HEK293 (cell line): ENCODE measurements around the gene C20orf173.
"Not testable (repeated sequence)": the region's sequence is repeated elsewhere in the genome, so short reads cannot be mapped to it uniquely, and the experiment has no call there.

Experiments
- CTCF ChIA-PET: fragments of 350-600 bp; formaldehyde crosslinking; extraction: SDS; loops from one replicate; lab custom pipeline; 2021; ENCODE audit warnings: antibody characterized with exemption; lab: Yijun Ruan, JAX
- POLR2A ChIA-PET: fragments of 300-600 bp; formaldehyde crosslinking; extraction: SDS; loops from one replicate; lab custom pipeline; 2020; ENCODE audit warnings: antibody characterized with exemption, inconsistent platforms; lab: Yijun Ruan, JAX
- H3K27ac ChIP-seq: fragments of 200-500 bp; sonication (Bioruptor generic); 2 replicates; pipeline ENCODE4 v1.5.1; 2014; ENCODE audit warnings: low read depth, low read length, control low read depth, inconsistent platforms; ENCODE audit errors: extremely low read depth
- H3K36me3 ChIP-seq, 2 experiments: fragments of 200-500 bp in 1 of 2; sonication (Bioruptor generic) in 1 of 2; 1 replicate in 1 of 2; 2 replicates in 1 of 2; pipeline ENCODE4 v1.5.1; 2014 to 2017; ENCODE audit warnings: inconsistent platforms in 2 of 2, low read length in 2 of 2; ENCODE audit not compliant: control insufficient read depth in 2 of 2, insufficient read depth in 1 of 2
- H3K4me1 ChIP-seq: fragments of 200-500 bp; sonication (Bioruptor generic); 2 replicates; pipeline ENCODE4 v1.5.1; 2014; ENCODE audit warnings: mild to moderate bottlenecking, low read length, inconsistent platforms; ENCODE audit not compliant: control insufficient read depth, insufficient read depth
- H3K4me3 ChIP-seq: 2 replicates; pipeline ENCODE4 v1.5.1; 2011; ENCODE audit warnings: low read depth, mild to moderate bottlenecking, control low read depth, low read length, moderate library complexity
- H3K9me3 ChIP-seq: fragments of 200-500 bp; sonication (Bioruptor generic); 2 replicates; pipeline ENCODE4 v1.5.1; 2014; ENCODE audit warnings: low read depth, low read length, inconsistent platforms; ENCODE audit not compliant: control insufficient read depth, insufficient read depth
- BCL11A ChIP-seq: fragments of 450-650 bp; formaldehyde crosslinking; IDR thresholded peaks from 2 replicates; pipeline ENCODE4 v1.5.1; 2016; ENCODE audit warnings: low read depth, missing biosample characterization, missing genetic modification characterization
- BCL11B ChIP-seq: fragments of 450-650 bp; formaldehyde crosslinking; IDR thresholded peaks from 2 replicates; pipeline ENCODE4 v1.5.1; 2016; ENCODE audit warnings: low read depth, missing biosample characterization, missing genetic modification characterization
- HOXC10 ChIP-seq: sonication (generic); formaldehyde crosslinking; IDR thresholded peaks from 2 replicates; pipeline ENCODE4 v1.8.1; 2023; ENCODE audit warnings: mild to moderate bottlenecking, missing genetic modification reagents
- REPIN1 ChIP-seq: fragments of 450-650 bp; formaldehyde crosslinking; IDR thresholded peaks from 2 replicates; pipeline ENCODE4 v1.5.1; 2017; ENCODE audit warnings: missing biosample characterization, missing genetic modification characterization, low read depth
- SP3 ChIP-seq: fragments of 450-650 bp; formaldehyde crosslinking; IDR thresholded peaks from 2 replicates; pipeline ENCODE4 v1.5.1; 2016; ENCODE audit warnings: missing biosample characterization, missing genetic modification characterization
- YY1 ChIP-seq: fragments of 450-650 bp; formaldehyde crosslinking; IDR thresholded peaks from 2 replicates; pipeline ENCODE4 v1.5.1; 2018; ENCODE audit warnings: missing biosample characterization, missing genetic modification characterization
- ZBTB17 ChIP-seq: fragments of 450-650 bp; formaldehyde crosslinking; IDR thresholded peaks from 2 replicates; pipeline ENCODE4 v1.5.1; 2016; ENCODE audit warnings: missing biosample characterization, missing genetic modification characterization
- ZBTB48 ChIP-seq: fragments of 450-650 bp; formaldehyde crosslinking; IDR thresholded peaks from 2 replicates; pipeline ENCODE4 v1.5.1; 2016; ENCODE audit warnings: missing biosample characterization, missing genetic modification characterization
- ZFP37 ChIP-seq: fragments of 450-650 bp; formaldehyde crosslinking; IDR thresholded peaks from 2 replicates; pipeline ENCODE4 v1.5.1; 2016; ENCODE audit warnings: missing biosample characterization, missing genetic modification characterization
- ZFP41 ChIP-seq: fragments of 450-650 bp; formaldehyde crosslinking; IDR thresholded peaks from 2 replicates; pipeline ENCODE4 v1.5.1; 2016; ENCODE audit warnings: missing biosample characterization, missing genetic modification characterization, borderline replicate concordance
- ZNF114 ChIP-seq: fragments of 450-650 bp; formaldehyde crosslinking; IDR thresholded peaks from 2 replicates; pipeline ENCODE4 v1.5.0; 2017; ENCODE audit warnings: missing biosample characterization, missing genetic modification characterization
- ZNF404 ChIP-seq: fragments of 450-650 bp; formaldehyde crosslinking; IDR thresholded peaks from 2 replicates; pipeline ENCODE4 v1.5.1; 2017; ENCODE audit warnings: missing biosample characterization, missing genetic modification characterization
- ZNF654 ChIP-seq: fragments of 450-650 bp; formaldehyde crosslinking; IDR thresholded peaks from 2 replicates; pipeline ENCODE4 v1.5.1; 2016; ENCODE audit warnings: low read depth, missing biosample characterization, missing genetic modification characterization
- ZNF670 ChIP-seq: fragments of 450-650 bp; formaldehyde crosslinking; IDR thresholded peaks from 2 replicates; pipeline ENCODE4 v1.5.1; 2016; ENCODE audit warnings: missing biosample characterization, missing genetic modification characterization, low read depth
- TF ChIP-seq, protein P1 (sequence below): fragments of 450-650 bp; formaldehyde crosslinking; IDR thresholded peaks from 2 replicates; pipeline ENCODE4 v1.5.1; 2016; ENCODE audit warnings: missing biosample characterization, missing genetic modification characterization, borderline replicate concordance

The C20orf173 gene

DNA sequence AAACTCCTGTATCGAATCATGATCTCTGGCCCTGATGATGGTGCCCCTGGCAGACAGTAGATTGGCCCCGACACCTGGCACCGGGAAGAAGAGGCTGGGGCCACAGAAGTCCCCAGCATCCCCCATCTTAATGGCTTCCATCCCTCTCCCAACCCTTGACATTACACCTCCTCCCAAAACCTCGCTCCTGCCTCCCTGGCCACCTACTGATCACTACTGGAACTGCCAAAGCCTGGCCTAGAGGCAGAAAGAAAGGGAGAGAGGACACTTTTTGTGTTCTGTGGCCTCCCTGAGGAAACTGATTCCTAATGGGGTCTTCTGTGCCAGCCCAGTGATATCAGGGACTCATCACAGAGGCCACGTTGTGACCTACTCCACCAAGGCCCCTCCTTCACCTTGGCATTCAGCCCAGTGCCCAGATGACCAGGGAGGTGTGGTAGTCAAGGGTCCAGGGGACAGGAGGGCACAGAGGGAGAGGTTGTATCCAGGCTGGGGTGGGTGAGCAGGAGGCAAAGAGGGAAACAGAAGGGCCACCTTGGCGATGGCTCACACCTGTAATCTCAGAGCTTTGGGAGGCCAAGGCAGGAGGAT is 6.1 kb downstream of the C20orf173 start:
- no peak overlapping the region for H3K27ac ChIP-seq
- no peaks in the 10 kb centered on the region for H3K4me1 ChIP-seq
- no peak overlapping the region for H3K4me3 ChIP-seq
- TF ChIP-seq HOXC10 (CRISPR knock-in tag) (0 out of 2 replicates have a peak, but pooled peaks have one; percentile 35), SP3 (tag by site-specific recombination) (no peak), YY1 (tag by site-specific recombination) (0 out of 2 replicates have a peak, but pooled peaks have one; percentile 28), ZFP41 (tag by site-specific recombination) (no peak), ZNF654 (tag by site-specific recombination) (0 out of 2 replicates have a peak, but pooled peaks have one; percentile 28), REPIN1 (no peak), ZNF670 (tag by site-specific recombination) (no peak), BCL11B (tag by site-specific recombination) (no peak), ZFP37 (tag by site-specific recombination) (no peak), ZNF114 (no peak), BCL11A (tag by site-specific recombination) (no peak)
- TF ChIP-seq, protein P1, sequence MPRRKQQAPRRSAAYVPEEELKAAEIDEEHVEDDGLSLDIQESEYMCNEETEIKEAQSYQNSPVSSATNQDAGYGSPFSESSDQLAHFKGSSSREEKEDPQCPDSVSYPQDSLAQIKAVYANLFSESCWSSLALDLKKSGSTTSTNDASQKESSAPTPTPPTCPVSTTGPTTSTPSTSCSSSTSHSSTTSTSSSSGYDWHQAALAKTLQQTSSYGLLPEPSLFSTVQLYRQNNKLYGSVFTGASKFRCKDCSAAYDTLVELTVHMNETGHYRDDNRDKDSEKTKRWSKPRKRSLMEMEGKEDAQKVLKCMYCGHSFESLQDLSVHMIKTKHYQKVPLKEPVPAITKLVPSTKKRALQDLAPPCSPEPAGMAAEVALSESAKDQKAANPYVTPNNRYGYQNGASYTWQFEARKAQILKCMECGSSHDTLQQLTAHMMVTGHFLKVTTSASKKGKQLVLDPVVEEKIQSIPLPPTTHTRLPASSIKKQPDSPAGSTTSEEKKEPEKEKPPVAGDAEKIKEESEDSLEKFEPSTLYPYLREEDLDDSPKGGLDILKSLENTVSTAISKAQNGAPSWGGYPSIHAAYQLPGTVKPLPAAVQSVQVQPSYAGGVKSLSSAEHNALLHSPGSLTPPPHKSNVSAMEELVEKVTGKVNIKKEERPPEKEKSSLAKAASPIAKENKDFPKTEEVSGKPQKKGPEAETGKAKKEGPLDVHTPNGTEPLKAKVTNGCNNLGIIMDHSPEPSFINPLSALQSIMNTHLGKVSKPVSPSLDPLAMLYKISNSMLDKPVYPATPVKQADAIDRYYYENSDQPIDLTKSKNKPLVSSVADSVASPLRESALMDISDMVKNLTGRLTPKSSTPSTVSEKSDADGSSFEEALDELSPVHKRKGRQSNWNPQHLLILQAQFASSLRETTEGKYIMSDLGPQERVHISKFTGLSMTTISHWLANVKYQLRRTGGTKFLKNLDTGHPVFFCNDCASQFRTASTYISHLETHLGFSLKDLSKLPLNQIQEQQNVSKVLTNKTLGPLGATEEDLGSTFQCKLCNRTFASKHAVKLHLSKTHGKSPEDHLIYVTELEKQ (tag by site-specific recombination), result no peak
- CTCF ChIA-PET, result interaction anchor here (0.7 to 0.9 kb wide), 2 partner anchors 11 to 27 kb away, joined by 3 read pairs; no protein-coding TSS in a partner anchor
- H3K9me3 ChIP-seq, result no peaks in the 10 kb centered on the region
- no peaks in the 10 kb centered on the region for H3K36me3 ChIP-seq
- POLR2A ChIA-PET, result no interaction called here

DNA sequence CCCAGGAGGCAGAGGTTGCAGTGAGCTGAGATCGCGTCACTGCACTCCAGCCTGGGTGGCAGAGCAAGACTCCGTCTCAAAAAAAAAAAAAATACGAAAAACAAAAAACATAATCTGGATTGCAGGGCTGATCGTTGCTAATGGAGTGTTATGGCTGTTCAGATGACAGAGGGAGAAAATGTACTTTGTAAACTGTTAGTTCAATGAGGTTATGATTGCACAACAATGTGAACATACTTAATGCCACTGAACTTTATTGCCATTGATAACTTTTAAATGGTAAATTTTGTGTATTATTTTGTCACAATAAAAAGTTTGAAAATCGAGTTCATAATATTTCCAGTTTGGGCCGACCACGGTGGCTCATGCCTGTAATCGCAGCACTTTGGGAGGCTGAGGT is 10.5 kb downstream of the C20orf173 start:
- Histone ChIP-seq H3K4me3 (no peak overlapping the region), H3K9me3 (no peaks in the 10 kb centered on the region), H3K27ac (no peak overlapping the region), H3K4me1 (no peaks in the 10 kb centered on the region), H3K36me3 (peaks cover 0 to 18% of the 10 kb centered on the region in 2 experiments; a peak in 1 of 3 replicates)
- ChIA-PET POLR2A (interaction anchor here (0.8 kb wide), 1 partner anchor 218 kb away, joined by 4 read pairs; no protein-coding TSS in a partner anchor), CTCF (interaction anchor here (1.1 kb wide), 1 partner anchor 19 kb away, joined by 3 read pairs; no protein-coding TSS in a partner anchor)
- no peak for TF ChIP-seq ZBTB17

DNA sequence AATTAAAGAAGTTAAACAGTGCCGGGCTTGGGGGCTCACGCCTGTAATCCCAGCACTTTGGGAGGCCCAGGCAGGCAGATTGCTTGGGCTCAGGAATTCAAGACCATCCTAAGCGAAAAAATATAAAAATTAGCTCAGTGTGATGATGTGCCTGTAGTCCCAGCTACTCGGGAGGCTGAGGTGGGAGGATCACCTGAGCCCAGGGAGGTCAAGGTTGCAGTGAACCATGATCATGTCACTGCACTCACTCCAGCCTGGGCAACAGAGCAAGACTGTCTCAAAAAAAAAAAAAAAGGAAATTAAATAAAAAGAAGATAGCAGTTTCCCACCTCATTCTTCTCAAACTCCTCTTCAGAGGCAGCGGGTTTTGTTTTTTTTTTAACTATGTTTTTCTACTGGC is 11.7 kb downstream of the C20orf173 start:
- H3K36me3 ChIP-seq, result peaks cover 0 to 27% of the 10 kb centered on the region in 2 experiments; a peak in 2 of 3 replicates
- not testable (repeated sequence) for H3K27ac ChIP-seq, H3K4me3 ChIP-seq, H3K4me1 ChIP-seq, H3K9me3 ChIP-seq
- POLR2A ChIA-PET, result interaction anchor here (1.0 kb wide), 1 partner anchor 436 kb away, joined by 3 read pairs; the partner anchor contains the start of gene SCAND1
- CTCF ChIA-PET, result interaction anchor here (0.5 to 0.6 kb wide), 2 partner anchors 60 to 217 kb away, joined by 3 to 5 read pairs; no protein-coding TSS in a partner anchor

DNA sequence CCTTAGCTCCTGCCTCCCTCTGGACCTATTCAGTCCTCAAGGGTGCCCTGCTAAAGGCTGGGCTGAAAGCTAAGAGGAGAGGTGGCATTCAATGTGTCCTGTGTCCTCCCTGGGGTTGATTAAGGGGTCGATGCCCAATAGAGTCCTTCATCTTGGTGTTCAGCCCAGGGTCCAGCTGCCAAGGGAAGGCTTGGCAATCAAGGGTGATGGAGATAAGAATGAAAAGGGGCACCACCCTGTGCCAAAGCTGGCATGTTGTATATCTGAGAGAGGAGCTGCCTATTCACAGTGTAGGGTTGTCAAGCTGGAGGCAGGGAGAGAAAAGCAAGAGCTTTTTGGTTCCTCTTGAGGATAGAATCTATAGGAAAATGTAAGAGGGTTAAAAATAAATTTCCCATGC is 12.3 kb downstream of the C20orf173 start:
- Histone ChIP-seq H3K4me3 (no peak overlapping the region), H3K4me1 (no peaks in the 10 kb centered on the region), H3K36me3 (peaks cover 0 to 33% of the 10 kb centered on the region in 2 experiments; a peak in 2 of 3 replicates), H3K9me3 (no peaks in the 10 kb centered on the region), H3K27ac (no peak overlapping the region)
- POLR2A ChIA-PET, result interaction anchor here (0.6 to 1.0 kb wide), 2 partner anchors 279 to 437 kb away, joined by 3 read pairs; partner anchors contain the start of gene SCAND1
- no peak for TF ChIP-seq ZNF404 (tag by site-specific recombination)
- no peak for TF ChIP-seq ZNF114
- 0 out of 2 replicates have a peak, but pooled peaks have one; percentile 38 for TF ChIP-seq ZBTB48 (tag by site-specific recombination)
- CTCF ChIA-PET, result interaction anchor here (0.5 kb wide), 1 partner anchor 216 kb away, joined by 3 read pairs; no protein-coding TSS in a partner anchor
